Brain microvascular endothelial cell (primary cell): Measurements from ENCODE around the gene ZFHX3.
A peak's percentile ranks its signal among the peaks of the same experiment; 100 is the strongest.

ENCODE experiments used
- DNase-seq: peaks from one replicate; pipeline ENCODE4 v3.0.0-alpha.2; 2020
- H3K27ac ChIP-seq: fragments of 250-450 bp; sonication (Bioruptor Pico); 2 replicates; pipeline ENCODE4 v1.5.1; 2020; ENCODE audit warnings: mild to moderate bottlenecking, moderate library complexity
- H3K27me3 ChIP-seq: fragments of 250-450 bp; sonication (Bioruptor Pico); replicated peaks from 2 replicates; pipeline ENCODE4 v1.5.1; 2020; ENCODE audit warnings: mild to moderate bottlenecking
- H3K36me3 ChIP-seq: fragments of 250-450 bp; sonication (Bioruptor Pico); replicated peaks from 2 replicates; pipeline ENCODE4 v1.5.1; 2020; ENCODE audit warnings: mild to moderate bottlenecking
- H3K4me3 ChIP-seq: 2 replicates; pipeline ENCODE4 v1.5.1; 2011; ENCODE audit warnings: low read depth, mild to moderate bottlenecking, control low read depth, low read length, moderate library complexity
- CTCF ChIP-seq: IDR thresholded peaks from 2 replicates; pipeline ENCODE4 v1.5.1; 2011; ENCODE audit warnings: low read depth, mild to moderate bottlenecking, moderate library complexity, low read length, control low read depth, inconsistent platforms; ENCODE audit errors: missing control alignments
- in situ Hi-C: cut with HindIII; loops from 2 replicates; pipeline ENCODE4 v1.10.0; 2017; ENCODE audit warnings: low sequenced_read_pairs, low pct_ligation_motif_present

Gene ZFHX3

GRCh38 chr16:73020409-73020884 lies 27.5 kb downstream of the ZFHX3 start:
- Histone ChIP-seq H3K27me3 (no peaks in the 10 kb centered on the region), H3K36me3 (peaks cover 4% of the 10 kb centered on the region), H3K4me3 (no peak overlapping the region), H3K27ac (peak overlapping the region; percentile 96)
- peak; percentile 96 for DNase-seq
- TF ChIP-seq CTCF = no peak
- in situ Hi-C loops = no loop called here

GRCh38 chr16:73019457-73020362 lies 28.2 kb downstream of the ZFHX3 start:
- Histone ChIP-seq H3K36me3 (peaks cover 4% of the 10 kb centered on the region), H3K27me3 (no peaks in the 10 kb centered on the region), H3K27ac (peak overlapping the region; percentile 96), H3K4me3 (peak overlapping the region; percentile 27)
- in situ Hi-C loops = no loop called here
- no peak for TF ChIP-seq CTCF
- peak; percentile 97 for DNase-seq

GRCh38 chr16:73018821-73019456 lies 29.0 kb downstream of the ZFHX3 start:
- in situ Hi-C loops = no loop called here
- peak overlapping the region; percentile 96 for H3K27ac ChIP-seq
- H3K4me3 ChIP-seq = no peak overlapping the region

GRCh38 chr16:73017321-73017720 lies 30.6 kb downstream of the ZFHX3 start:
- Histone ChIP-seq H3K36me3 (no peaks in the 10 kb centered on the region), H3K27me3 (no peaks in the 10 kb centered on the region), H3K27ac (no peak overlapping the region), H3K4me3 (no peak overlapping the region)
- in situ Hi-C loops = no loop called here
- DNase-seq = no peak
- TF ChIP-seq CTCF = no peak

More at GRCh38 chr16:73018821-73019456, 29.0 kb downstream of the ZFHX3 start:
- no peak for TF ChIP-seq CTCF
- H3K27me3 ChIP-seq = no peaks in the 10 kb centered on the region
- H3K36me3 ChIP-seq = peaks cover 4% of the 10 kb centered on the region
- no peak for DNase-seq

GRCh38 chr16:73016488-73016830 lies 31.5 kb downstream of the ZFHX3 start:
- no peak for DNase-seq
- TF ChIP-seq CTCF = no peak
- no peak overlapping the region for H3K4me3 ChIP-seq
- in situ Hi-C loops = no loop called here
- H3K27me3 ChIP-seq = no peaks in the 10 kb centered on the region
- H3K27ac ChIP-seq = peak overlapping the region; percentile 6
- H3K36me3 ChIP-seq = no peaks in the 10 kb centered on the region
